Activated CD8-positive, alpha-beta T cell treated with anti-CD3 and anti-CD28 coated beads for 36 hours (primary cell): ENCODE results near the gene BAX. TPM values are rescaled to one million over a fixed set of nuclear protein-coding genes. Genes with fewer than 3 reads are reported as not detected.

Source experiments
- ATAC-seq: fragments of 200-7000 bp; cut with Tn5 transposase; one replicate; pipeline ENCODE4 v1.10.0; 2021; ENCODE audit warnings: mild to moderate bottlenecking, moderate library complexity
- CTCF ChIA-PET: fragments of 350-600 bp; sonication (Branson Sonifier 250); formaldehyde crosslinking; loops from one replicate; lab custom pipeline; 2021; ENCODE audit warnings: antibody characterized with exemption; lab: Charles Lee
- POLR2A ChIA-PET: fragments of 350-600 bp; sonication (Branson Sonifier 250); formaldehyde crosslinking; loops from one replicate; lab custom pipeline; 2021; ENCODE audit warnings: antibody characterized with exemption; lab: Charles Lee
- DNase-seq: peaks from one replicate; pipeline ENCODE4 v3.0.0-alpha.2; 2020
- H3K27ac Mint-ChIP-seq: one replicate; pipeline ENCODE4 v1.8.0; 2021; ENCODE audit warnings: mild to moderate bottlenecking, mixed read lengths
- H3K27me3 Mint-ChIP-seq: one replicate; pipeline ENCODE4 v1.8.0; 2021; ENCODE audit warnings: mixed read lengths
- H3K36me3 Mint-ChIP-seq: one replicate; pipeline ENCODE4 v1.8.0; 2021; ENCODE audit warnings: low read depth, mixed read lengths
- H3K4me1 Mint-ChIP-seq: one replicate; pipeline ENCODE4 v1.8.0; 2021; ENCODE audit warnings: low read depth, mixed read lengths
- H3K4me3 Mint-ChIP-seq: one replicate; pipeline ENCODE4 v1.8.0; 2021; ENCODE audit warnings: mild to moderate bottlenecking, moderate library complexity, mixed read lengths
- H3K9me3 Mint-ChIP-seq: one replicate; pipeline ENCODE4 v1.8.0; 2021; ENCODE audit warnings: mixed read lengths
- CTCF ChIP-seq: fragments of 200-600 bp; IDR thresholded peaks from one replicate; pipeline ENCODE4 v1.8.0; 2022; ENCODE audit warnings: antibody characterized with exemption, mild to moderate bottlenecking
- intact Hi-C: fragments of 100-400 bp; cut with micrococcal nuclease; formaldehyde crosslinking; loops from one replicate; pipeline ENCODE4 v1.10.0; 2022
- total RNA-seq, 2 experiments: library from RNA; stranded (reverse); gene quantifications; one replicate each; pipeline ENCODE4 v1.2.3, GENCODE V29; 2021

Gene BAX
- total RNA-seq, 2 experiments from 2014 or later = 182 to 189 TPM

GRCh38 chr19:48988286-48988685, 33.6 kb downstream of the BAX start:
- Mint-ChIP-seq H3K4me1 (peaks cover 30% of the 10 kb centered on the region), H3K27me3 (no peaks in the 10 kb centered on the region), H3K9me3 (no peaks in the 10 kb centered on the region), H3K4me3 (no peak overlapping the region), H3K27ac (peak overlapping the region; percentile 65), H3K36me3 (peaks cover 40% of the 10 kb centered on the region)
- TF ChIP-seq CTCF = no peak
- intact Hi-C loops = no loop called here
- ChIA-PET POLR2A (no interaction called here), CTCF (interaction anchor here (1.4 to 2.2 kb wide), 2 partner anchors 9 to 18 kb away, joined by 3 to 11 read pairs; no protein-coding TSS in a partner anchor)
- ATAC-seq (no peak), DNase-seq (no peak)

GRCh38 chr19:48988860-48989259, 34.2 kb downstream of the BAX start:
- no peak for DNase-seq
- ChIA-PET CTCF (interaction anchor here (1.4 kb wide), 1 partner anchor 9 kb away, joined by 3 read pairs; no protein-coding TSS in a partner anchor), POLR2A (no interaction called here)
- no peak for ATAC-seq
- no peaks in the 10 kb centered on the region for H3K9me3 Mint-ChIP-seq
- peak overlapping the region; percentile 21 for H3K27ac Mint-ChIP-seq
- H3K27me3 Mint-ChIP-seq = no peaks in the 10 kb centered on the region
- no peak overlapping the region for H3K4me3 Mint-ChIP-seq
- no peak for TF ChIP-seq CTCF
- peaks cover 40% of the 10 kb centered on the region for H3K36me3 Mint-ChIP-seq
- H3K4me1 Mint-ChIP-seq = peaks cover 32% of the 10 kb centered on the region
- intact Hi-C loops = no loop called here

GRCh38 chr19:48989701-48990291, 35.1 kb downstream of the BAX start:
- ChIA-PET POLR2A (no interaction called here), CTCF (interaction anchor here (1.4 to 5.7 kb wide), 2 partner anchors 8 to 10 kb away, joined by 3 to 101 read pairs; no protein-coding TSS in a partner anchor)
- ATAC-seq (no peak), DNase-seq (no peak)
- intact Hi-C loops = no loop called here
- Mint-ChIP-seq H3K27ac (peak overlapping the region; percentile 1), H3K4me3 (no peak overlapping the region), H3K4me1 (peaks cover 38% of the 10 kb centered on the region), H3K27me3 (no peaks in the 10 kb centered on the region), H3K36me3 (peaks cover 44% of the 10 kb centered on the region), H3K9me3 (no peaks in the 10 kb centered on the region)
- TF ChIP-seq CTCF = no peak

GRCh38 chr19:48990400-48990799, 35.7 kb downstream of the BAX start:
- Mint-ChIP-seq H3K9me3 (no peaks in the 10 kb centered on the region), H3K36me3 (peaks cover 48% of the 10 kb centered on the region), H3K4me3 (no peak overlapping the region), H3K27ac (peak overlapping the region; percentile 1), H3K4me1 (peaks cover 43% of the 10 kb centered on the region), H3K27me3 (no peaks in the 10 kb centered on the region)
- CTCF ChIA-PET = interaction anchor here (0.6 to 5.7 kb wide), 3 partner anchors 11 to 92 kb away, joined by 3 to 101 read pairs (median 4); no protein-coding TSS in a partner anchor
- no peak for TF ChIP-seq CTCF
- intact Hi-C loops = no loop called here
- POLR2A ChIA-PET = no interaction called here
- no peak for DNase-seq
- no peak for ATAC-seq

GRCh38 chr19:48991011-48991609, 36.4 kb downstream of the BAX start:
- H3K36me3 Mint-ChIP-seq = peaks cover 43% of the 10 kb centered on the region
- H3K27me3 Mint-ChIP-seq = no peaks in the 10 kb centered on the region
- H3K27ac Mint-ChIP-seq = peak overlapping the region; percentile 66
- no peak for TF ChIP-seq CTCF
- ChIA-PET CTCF (interaction anchor here (0.6 to 5.7 kb wide), 6 partner anchors 9 to 149 kb away, joined by 3 to 101 read pairs (median 4); a partner anchor contains a TSS), POLR2A (interaction anchor here (1.5 kb wide), 1 partner anchor 15 kb away, joined by 8 read pairs; no protein-coding TSS in a partner anchor)
- no peaks in the 10 kb centered on the region for H3K9me3 Mint-ChIP-seq
- ATAC-seq (no peak), DNase-seq (no peak)
- intact Hi-C loops = no loop called here
- peak overlapping the region; percentile 20 for H3K4me3 Mint-ChIP-seq
- peaks cover 45% of the 10 kb centered on the region for H3K4me1 Mint-ChIP-seq
